Liver (tissue), 3 donors: ENCODE measurements around the gene PPM1G.

Experiments used
- FOXA1 ChIP-seq: IDR thresholded peaks from 2 replicates; pipeline ENCODE4 v1.6.1; 2016; ENCODE audit warnings: antibody characterized with exemption
- GABPA ChIP-seq, 2 donors: IDR thresholded peaks in 1 of 2; conservative IDR thresholded peaks in 1 of 2; 2 replicates each; pipeline ENCODE4 v1.6.1; 2016; ENCODE audit warnings: antibody characterized with exemption in 2 of 2, mild to moderate bottlenecking in 1 of 2, moderate library complexity in 1 of 2
- JUND ChIP-seq, 2 donors: IDR thresholded peaks; 2 replicates each; pipeline ENCODE4 v1.6.1; 2016; ENCODE audit warnings: antibody characterized with exemption in 2 of 2
- RAD21 ChIP-seq, 2 donors: IDR thresholded peaks; 2 replicates each; pipeline ENCODE4 v1.6.1; 2016; ENCODE audit warnings: antibody characterized with exemption in 2 of 2, mild to moderate bottlenecking in 2 of 2
- SP1 ChIP-seq: IDR thresholded peaks from 2 replicates; pipeline ENCODE4 v1.6.1; 2018; ENCODE audit warnings: antibody characterized with exemption, mild to moderate bottlenecking
- TAF1 ChIP-seq: conservative IDR thresholded peaks from 2 replicates; pipeline ENCODE4 v1.6.1; 2016; ENCODE audit warnings: antibody characterized with exemption, mild to moderate bottlenecking
- TF ChIP-seq, protein P1 (sequence below): IDR thresholded peaks from 2 replicates; pipeline ENCODE4 v1.6.1; 2016; ENCODE audit warnings: antibody characterized with exemption
- TF ChIP-seq, protein P2 (sequence below): fragments of 150-350 bp; IDR thresholded peaks from 2 replicates; pipeline ENCODE4 v1.5.1; 2017; ENCODE audit warnings: improper control_type of control experiment, low read depth, low read length; ENCODE audit not compliant: missing input control
- TF ChIP-seq, protein P3 (sequence below): IDR thresholded peaks from 2 replicates; pipeline ENCODE4 v1.6.1; 2016; ENCODE audit warnings: antibody characterized with exemption, mild to moderate bottlenecking
- donor health status: healthy.
- donor health status: healthy.

DNA sequence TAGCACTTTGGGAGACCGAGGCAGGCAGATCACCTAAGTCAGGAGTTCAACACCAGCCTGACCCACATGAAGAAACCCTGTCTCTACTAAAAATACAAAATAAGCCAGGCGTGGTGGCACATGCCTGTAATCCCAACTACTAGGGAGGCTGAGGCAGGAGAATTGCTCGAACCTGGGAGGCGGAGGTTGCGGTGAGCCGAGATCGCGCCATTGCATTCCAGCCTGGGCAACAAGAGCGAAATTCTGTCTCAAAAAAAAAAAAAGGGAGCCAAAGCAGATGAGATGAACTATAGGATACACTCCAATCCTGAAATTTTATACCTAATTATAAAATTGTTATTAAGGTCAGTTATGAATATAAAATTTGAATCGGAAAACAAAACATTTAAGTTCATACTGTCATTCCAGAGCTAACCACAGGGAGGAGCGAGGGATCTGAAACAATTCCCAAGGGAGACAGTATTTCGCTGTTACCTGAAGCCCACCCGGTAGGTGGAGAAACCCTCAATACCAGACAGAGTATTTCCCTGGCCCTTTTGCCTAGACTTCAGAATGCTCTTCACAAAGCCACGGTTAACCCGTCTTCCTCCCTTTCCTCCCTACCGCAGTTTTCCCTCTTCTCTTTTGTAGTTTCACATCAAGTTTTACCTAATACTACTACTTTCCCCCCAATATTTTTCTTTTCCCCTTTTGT lies 1.4 kb downstream of the PPM1G start:
- TF ChIP-seq, protein P1, sequence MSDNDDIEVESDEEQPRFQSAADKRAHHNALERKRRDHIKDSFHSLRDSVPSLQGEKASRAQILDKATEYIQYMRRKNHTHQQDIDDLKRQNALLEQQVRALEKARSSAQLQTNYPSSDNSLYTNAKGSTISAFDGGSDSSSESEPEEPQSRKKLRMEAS, result no peak
- TF ChIP-seq GABPA (IDR thresholded peaks at IDR 0.05 in 1 of 2, conservative IDR thresholded peaks at IDR 0.05 in 1 of 2), result no peak
- TF ChIP-seq, protein P2, sequence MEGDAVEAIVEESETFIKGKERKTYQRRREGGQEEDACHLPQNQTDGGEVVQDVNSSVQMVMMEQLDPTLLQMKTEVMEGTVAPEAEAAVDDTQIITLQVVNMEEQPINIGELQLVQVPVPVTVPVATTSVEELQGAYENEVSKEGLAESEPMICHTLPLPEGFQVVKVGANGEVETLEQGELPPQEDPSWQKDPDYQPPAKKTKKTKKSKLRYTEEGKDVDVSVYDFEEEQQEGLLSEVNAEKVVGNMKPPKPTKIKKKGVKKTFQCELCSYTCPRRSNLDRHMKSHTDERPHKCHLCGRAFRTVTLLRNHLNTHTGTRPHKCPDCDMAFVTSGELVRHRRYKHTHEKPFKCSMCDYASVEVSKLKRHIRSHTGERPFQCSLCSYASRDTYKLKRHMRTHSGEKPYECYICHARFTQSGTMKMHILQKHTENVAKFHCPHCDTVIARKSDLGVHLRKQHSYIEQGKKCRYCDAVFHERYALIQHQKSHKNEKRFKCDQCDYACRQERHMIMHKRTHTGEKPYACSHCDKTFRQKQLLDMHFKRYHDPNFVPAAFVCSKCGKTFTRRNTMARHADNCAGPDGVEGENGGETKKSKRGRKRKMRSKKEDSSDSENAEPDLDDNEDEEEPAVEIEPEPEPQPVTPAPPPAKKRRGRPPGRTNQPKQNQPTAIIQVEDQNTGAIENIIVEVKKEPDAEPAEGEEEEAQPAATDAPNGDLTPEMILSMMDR, result peak; percentile 58
- TF ChIP-seq JUND (IDR thresholded peaks at IDR 0.05), result no peak
- TF ChIP-seq TAF1, result no peak
- TF ChIP-seq, protein P3, sequence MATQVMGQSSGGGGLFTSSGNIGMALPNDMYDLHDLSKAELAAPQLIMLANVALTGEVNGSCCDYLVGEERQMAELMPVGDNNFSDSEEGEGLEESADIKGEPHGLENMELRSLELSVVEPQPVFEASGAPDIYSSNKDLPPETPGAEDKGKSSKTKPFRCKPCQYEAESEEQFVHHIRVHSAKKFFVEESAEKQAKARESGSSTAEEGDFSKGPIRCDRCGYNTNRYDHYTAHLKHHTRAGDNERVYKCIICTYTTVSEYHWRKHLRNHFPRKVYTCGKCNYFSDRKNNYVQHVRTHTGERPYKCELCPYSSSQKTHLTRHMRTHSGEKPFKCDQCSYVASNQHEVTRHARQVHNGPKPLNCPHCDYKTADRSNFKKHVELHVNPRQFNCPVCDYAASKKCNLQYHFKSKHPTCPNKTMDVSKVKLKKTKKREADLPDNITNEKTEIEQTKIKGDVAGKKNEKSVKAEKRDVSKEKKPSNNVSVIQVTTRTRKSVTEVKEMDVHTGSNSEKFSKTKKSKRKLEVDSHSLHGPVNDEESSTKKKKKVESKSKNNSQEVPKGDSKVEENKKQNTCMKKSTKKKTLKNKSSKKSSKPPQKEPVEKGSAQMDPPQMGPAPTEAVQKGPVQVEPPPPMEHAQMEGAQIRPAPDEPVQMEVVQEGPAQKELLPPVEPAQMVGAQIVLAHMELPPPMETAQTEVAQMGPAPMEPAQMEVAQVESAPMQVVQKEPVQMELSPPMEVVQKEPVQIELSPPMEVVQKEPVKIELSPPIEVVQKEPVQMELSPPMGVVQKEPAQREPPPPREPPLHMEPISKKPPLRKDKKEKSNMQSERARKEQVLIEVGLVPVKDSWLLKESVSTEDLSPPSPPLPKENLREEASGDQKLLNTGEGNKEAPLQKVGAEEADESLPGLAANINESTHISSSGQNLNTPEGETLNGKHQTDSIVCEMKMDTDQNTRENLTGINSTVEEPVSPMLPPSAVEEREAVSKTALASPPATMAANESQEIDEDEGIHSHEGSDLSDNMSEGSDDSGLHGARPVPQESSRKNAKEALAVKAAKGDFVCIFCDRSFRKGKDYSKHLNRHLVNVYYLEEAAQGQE, result no peak
- TF ChIP-seq SP1, result no peak
- TF ChIP-seq FOXA1, result no peak
- TF ChIP-seq RAD21 (IDR thresholded peaks at IDR 0.05), result peak; percentile 73 to 78
